GM12801 (cell line): ENCODE results near the gene GET4.

Experiments
- TF ChIP-seq, protein P1 (sequence below): IDR thresholded peaks from one replicate; pipeline ENCODE4 v1.5.1; 2011; ENCODE audit warnings: control low read depth; ENCODE audit not compliant: insufficient read length; ENCODE audit errors: extremely low read depth

Gene GET4

DNA sequence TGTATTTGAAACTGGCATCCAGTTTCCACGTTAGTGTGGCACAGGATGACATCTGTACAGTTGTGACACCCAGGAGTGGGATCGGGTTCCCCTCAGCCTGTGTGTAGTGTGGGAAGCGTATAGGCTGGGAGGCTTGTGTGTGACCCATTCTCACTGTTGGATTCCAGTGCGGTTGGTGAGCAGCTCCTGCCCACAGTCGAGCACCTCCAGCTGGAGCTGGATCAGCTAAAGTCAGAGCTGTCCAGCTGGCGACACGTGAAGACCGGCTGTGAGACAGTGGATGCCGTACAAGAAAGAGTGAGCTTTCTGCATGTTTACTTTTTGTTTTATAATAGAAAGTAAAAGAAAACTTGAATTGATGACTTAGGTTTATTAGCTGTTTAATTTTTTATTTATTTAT, 18.7 kb upstream of the GET4 start:
- TF ChIP-seq, protein P1, sequence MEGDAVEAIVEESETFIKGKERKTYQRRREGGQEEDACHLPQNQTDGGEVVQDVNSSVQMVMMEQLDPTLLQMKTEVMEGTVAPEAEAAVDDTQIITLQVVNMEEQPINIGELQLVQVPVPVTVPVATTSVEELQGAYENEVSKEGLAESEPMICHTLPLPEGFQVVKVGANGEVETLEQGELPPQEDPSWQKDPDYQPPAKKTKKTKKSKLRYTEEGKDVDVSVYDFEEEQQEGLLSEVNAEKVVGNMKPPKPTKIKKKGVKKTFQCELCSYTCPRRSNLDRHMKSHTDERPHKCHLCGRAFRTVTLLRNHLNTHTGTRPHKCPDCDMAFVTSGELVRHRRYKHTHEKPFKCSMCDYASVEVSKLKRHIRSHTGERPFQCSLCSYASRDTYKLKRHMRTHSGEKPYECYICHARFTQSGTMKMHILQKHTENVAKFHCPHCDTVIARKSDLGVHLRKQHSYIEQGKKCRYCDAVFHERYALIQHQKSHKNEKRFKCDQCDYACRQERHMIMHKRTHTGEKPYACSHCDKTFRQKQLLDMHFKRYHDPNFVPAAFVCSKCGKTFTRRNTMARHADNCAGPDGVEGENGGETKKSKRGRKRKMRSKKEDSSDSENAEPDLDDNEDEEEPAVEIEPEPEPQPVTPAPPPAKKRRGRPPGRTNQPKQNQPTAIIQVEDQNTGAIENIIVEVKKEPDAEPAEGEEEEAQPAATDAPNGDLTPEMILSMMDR = no peak

DNA sequence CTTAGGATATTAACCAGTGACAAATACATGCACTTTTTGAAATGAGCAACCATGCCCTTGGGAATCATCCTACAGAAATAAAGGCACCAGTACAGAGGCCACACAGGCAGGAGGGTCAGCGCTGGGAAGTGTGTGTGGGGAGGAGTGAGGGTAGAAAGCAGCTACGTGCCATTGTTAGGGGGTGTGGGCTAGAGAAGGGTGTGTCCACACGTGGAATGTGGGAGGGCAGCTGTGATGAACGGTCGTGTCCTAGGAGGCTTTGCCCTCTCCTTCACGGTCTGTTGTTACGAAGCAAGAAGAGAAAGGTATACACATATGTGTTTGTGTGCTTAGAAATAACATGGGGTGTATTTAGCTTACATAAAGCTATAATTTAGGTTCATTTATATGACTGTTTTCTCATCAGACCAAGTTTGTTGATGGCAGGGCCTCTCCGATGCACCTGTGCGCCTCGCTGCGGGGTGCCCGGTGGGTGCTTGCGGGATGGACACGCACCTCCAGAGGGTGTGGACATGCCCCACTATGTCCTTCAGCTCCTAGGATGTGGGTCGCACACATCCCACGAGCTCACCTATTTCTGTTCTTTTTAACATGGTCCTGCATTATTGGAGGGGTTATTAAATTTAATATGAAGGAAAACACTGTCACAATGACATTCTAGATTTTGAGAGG, 16.9 kb upstream of the GET4 start:
- TF ChIP-seq, protein P1 = no peak

DNA sequence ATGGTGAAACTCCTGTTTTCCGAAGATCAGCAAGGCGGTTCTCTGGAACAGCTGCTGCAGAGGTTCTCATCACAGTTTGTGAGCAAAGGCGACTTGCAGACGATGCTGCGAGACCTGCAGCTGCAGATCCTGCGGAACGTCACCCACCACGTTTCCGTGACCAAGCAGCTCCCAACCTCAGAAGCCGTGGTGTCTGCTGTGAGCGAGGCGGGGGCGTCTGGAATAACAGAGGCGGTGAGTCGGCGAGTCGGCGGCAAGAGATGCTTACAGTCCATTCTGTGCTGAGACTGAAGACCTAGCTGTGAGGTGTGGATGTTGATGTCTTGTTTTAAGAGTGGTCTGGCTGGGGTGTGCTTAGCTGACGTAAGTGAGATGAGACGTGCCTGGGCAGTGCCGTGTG, 16.2 kb upstream of the GET4 start:
- TF ChIP-seq, protein P1 = no peak

DNA sequence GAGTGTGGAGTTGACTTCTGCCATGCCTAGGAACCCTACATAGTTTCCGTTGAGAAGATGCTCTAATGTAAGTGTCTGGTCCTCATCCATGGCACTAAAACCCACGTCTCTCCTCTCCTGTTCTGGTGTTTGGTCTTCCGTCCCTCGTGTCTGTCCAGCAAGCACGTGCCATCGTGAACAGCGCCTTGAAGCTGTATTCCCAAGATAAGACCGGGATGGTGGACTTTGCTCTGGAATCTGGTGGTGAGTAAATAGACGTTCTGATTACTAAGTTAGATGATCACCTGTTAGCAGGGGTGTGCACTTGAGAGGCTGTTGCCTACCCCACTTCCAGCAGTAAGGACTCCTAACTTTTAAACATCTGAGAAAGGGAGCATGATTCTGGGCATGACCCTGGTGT, 15.1 kb upstream of the GET4 start:
- TF ChIP-seq, protein P1 = no peak

DNA sequence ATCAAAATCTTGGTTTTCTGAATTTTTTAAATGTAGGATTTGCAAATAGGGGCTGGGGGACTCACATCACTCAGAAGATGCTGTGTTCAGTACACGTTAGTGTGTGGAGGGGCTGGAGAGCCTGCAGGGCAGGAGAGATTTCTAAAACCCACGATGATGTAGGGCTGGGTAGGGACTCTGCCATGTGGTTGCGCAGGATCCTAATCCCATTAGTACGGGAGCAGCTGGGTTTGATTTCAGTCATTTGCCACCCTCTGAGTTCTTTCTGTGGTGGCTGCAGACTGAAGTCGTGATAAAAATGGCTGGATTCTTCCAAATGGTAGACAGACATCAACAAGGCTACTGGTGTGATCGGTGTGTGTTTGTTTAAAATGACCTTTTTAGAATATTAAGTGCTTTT, 14.2 kb upstream of the GET4 start:
- TF ChIP-seq, protein P1 = no peak

DNA sequence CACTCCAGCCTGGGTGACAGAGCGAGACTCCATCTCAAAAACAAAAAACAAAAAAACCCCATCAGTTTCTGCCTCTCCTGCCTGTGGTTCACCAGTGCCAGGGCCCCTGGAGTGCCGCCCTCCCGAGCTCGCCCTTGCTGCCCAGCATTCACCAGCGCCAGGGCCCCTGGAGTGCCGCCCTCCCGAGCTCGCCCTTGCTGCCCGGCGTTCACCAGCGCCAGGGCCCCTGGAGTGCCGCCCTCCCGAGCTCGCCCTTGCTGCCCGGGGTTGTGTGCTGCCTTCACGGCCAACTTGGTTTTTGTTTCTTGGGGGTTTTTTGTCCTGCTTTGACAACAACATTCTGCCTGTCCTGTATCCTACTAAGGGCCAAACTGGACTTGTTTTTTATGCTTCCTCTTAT, 13.2 kb upstream of the GET4 start:
- TF ChIP-seq, protein P1 = no peak

DNA sequence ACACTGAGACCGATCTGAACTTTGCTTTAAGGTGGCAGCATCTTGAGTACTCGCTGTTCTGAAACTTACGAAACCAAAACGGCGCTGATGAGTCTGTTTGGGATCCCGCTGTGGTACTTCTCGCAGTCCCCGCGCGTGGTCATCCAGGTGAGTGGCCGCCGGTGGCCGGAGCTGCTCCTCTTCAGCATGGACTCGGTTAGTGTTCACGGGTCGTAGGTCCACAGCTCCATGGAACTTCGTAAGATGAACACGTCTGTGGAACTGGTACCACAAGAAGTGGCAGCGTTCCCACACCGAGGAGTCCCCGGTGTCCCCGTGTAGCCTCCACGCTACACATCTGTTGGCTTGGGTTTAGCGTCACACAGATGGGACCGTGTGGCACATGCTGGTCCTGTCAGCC, 10.4 kb upstream of the GET4 start:
- TF ChIP-seq, protein P1 = no peak

DNA sequence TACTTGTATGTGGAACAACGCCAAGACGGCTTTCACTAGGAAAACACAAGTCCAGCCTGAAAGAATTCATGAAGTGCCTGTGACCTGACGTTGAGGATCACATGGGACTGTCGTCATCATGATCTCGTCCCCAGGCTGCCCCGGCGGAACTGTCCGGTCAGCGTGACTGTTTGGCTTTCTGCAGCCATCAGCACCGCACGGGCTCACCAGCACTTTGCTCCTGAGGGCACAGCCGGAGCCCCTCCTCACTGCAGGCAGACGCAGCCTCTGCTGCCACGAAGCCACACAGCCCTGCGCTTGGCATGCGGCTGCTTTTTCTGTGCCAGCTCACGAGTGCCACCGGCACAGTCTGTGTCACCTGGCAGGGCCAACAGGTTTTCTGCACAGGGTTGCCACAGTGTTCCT, 9.4 kb upstream of the GET4 start:
- TF ChIP-seq, protein P1 = no peak
